SH-SY5Y (cell line): ENCODE data around the gene MLANA.

ENCODE experiments used
- GATA2 ChIP-seq: IDR thresholded peaks from 2 replicates; pipeline ENCODE4 v1.6.1; 2011; ENCODE audit warnings: mild to moderate bottlenecking, low read depth, low read length
- GATA3 ChIP-seq: IDR thresholded peaks from 2 replicates; pipeline ENCODE4 v1.6.1; 2011; ENCODE audit warnings: low read depth, mild to moderate bottlenecking, low read length, moderate library complexity

MLANA gene

DNA sequence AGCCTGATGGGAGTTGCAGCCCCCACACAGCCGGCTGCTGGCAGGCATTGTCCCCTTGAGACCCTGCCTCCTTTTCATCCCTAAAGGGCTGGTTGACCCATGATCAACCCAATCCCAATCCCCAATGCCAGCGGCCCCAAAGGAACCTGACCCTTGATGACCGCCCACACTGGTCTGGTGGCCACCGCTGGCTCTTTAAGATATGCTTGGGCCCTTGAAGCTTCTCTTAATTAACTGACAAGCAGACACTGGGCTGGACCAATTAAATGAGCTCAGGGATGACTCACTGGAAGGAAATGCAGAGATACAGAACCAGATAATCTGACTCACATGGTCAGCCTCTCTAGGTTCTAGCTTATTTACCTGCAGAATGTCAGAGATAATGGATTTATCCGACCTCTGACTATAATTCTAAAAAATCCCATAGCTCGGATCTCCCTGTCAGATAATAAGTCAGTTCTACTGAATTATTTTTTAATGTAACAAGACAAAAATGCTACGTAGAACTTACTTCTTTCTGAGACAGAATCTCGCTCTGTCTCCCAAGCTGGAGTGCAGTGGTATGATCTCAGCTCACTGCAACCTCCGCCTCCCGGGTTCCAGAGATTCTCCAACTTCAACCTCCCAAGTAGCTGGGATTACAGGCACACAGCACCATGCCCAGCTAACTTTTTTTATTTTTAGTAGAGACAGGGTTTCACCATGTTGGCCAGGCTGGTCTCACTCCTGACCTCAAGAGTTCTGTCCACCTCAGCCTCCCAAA lies 11.1 kb upstream of the MLANA start:
- TF ChIP-seq GATA3 (no peak), GATA2 (no peak)

DNA sequence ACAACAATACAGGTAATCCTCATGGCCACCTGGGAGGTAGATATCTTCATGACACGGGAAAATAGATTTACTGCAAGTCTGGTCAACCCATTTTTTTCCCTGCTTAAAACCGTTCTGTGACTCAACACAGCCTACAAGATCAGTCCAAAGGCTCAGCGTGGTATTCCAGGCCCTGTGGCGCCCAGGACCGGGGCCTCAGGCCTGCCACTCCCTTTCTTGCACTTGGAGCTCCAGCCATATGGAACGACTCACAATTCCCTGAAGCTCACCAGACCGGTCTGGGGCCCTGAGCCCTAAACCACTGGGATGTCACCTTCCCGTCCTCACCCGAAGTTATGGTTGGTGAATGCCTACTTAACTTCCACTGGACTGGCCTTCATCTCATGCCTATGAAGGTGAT lies 6.5 kb upstream of the MLANA start:
- TF ChIP-seq GATA3 (no peak), GATA2 (no peak)

DNA sequence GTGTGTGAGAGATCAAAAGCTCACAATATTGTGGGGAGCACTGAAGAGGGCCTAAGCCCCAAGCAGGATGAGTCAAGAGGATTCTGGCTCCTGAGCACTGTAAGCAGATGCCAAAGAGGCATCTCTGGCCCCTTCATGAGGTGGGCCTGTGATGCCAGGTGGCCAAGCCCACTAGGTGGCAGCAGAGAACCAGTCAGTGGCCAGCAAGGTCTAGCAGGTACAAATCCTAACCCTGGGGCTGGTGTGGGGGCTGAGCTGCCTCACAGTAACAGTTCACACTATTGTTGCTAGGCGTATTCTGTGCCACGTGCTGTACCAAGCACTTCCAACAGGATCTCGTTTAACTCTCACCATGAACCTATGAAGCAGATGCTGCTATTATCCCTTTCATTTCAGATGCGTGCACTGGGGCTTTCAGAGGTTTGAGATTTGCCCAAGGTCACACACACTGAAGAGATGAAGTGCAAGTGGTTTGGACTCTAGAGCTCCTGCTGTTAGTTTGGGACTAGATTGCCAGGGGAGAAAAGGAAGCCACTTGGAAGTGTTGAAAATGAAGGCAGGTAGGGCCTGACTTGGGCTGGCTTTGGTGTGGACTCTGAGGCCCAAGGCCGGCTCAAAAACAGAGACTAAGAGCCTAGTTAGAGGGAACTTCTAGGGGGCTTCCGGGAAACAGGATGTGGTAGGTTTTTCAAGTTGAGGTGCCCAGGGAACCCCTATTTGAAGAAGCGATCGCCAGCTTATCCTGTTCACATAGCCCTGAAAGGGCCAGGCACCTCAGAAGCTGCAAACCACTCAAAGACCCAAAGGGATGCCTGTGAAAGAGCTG lies 4.4 kb upstream of the MLANA start:
- TF ChIP-seq GATA2 (no peak), GATA3 (no peak)

GRCh38 chr9:5892456-5893133 lies 1.9 kb downstream of the MLANA start:
- TF ChIP-seq GATA2 (no peak), GATA3 (no peak)

DNA sequence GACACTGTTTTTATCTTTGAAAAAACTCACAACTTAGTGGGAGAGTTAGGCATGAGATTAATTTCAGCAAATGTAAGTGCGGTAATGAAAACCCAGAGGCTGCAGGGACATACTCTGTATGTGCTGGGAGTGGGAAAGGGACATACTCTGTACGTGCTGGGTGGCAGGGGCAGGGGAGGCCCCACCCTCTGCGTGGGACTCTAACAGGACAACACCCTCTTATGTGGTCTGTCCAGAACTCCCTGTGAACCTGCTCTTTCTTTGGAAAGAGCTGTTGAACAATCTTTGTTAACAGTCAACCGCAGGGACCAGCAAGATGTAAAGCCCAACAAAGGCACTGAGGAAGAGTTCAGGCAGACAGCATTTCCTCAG lies 2.4 kb downstream of the MLANA start:
- no peak for TF ChIP-seq GATA2
- TF ChIP-seq GATA3 = no peak

GRCh38 chr9:5893591-5894236 lies 3.0 kb downstream of the MLANA start:
- TF ChIP-seq GATA2 = no peak
- no peak for TF ChIP-seq GATA3

DNA sequence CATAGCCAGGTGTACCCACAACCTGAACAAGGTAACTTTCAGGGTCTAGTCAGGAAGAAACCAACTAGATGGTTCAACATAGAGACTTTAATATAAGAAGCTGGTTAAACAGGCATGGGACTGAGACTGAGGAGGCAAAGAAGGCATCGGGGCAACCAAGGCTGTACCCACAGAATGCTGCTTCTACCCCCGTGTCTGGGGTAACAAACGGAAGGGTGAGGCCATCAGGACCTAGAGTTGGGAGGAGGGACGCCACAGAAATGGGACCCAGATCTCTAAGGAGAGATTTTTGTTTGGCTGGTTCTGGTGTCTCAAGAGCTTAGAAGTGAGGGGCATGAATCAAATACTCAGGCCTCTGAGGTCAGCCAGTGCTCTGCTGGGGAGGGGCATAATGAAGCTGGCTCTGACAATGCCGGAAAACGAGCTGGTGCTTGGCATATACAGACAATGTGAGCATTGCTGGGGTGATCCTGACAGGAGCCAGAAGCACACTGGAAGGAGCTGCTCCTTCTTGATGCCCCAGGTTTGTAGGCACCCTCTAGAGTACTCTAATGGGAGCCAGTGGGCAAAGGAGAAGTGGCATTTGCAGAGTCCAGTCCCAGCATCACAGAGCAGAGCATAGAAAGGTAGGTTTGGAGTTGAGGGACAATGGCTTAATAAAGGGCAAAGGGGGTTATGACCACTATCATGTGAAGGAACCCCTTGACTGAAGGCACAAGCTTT lies 3.7 kb downstream of the MLANA start:
- no peak for TF ChIP-seq GATA3
- no peak for TF ChIP-seq GATA2

DNA sequence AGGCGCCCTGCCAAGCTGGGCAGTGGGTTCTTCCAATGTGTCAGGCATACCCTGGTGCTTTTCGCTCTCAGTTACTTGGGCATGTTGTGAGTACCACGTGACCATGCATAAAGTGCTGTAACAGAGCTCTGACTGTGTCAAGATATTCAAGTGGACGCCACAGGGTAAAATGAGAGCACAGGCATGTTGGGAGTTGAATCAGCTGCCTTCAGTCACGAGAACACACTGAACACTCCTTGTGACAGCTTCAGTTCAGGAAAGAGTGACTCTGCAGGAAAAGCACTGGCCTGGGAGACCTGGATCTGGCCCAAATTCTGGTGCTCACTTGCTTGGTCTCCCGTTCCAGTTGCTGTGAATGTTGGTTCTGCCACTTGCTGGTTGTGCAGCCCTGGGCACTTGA lies 5.1 kb downstream of the MLANA start:
- TF ChIP-seq GATA2 (no peak), GATA3 (no peak)

DNA sequence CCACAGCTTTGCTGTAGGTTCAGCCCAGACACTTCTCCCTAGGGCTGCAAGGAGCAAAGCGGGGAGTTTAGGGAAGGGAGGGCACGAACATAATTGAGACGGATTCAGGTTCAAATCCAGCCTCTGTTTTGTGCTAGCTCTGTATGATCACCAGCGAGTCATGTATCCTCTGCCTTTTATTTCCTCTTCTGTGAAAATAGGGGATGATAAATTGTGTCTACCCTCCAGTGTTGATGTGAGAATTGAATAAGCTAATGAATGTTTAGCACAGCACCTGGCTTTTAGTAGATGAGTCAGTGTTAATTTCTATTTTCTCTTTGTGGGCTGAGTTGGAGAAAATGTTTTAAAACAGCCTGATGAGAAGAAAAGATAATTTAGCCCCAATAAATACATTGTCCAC lies 6.2 kb downstream of the MLANA start:
- TF ChIP-seq GATA3 = no peak
- TF ChIP-seq GATA2 = no peak

DNA sequence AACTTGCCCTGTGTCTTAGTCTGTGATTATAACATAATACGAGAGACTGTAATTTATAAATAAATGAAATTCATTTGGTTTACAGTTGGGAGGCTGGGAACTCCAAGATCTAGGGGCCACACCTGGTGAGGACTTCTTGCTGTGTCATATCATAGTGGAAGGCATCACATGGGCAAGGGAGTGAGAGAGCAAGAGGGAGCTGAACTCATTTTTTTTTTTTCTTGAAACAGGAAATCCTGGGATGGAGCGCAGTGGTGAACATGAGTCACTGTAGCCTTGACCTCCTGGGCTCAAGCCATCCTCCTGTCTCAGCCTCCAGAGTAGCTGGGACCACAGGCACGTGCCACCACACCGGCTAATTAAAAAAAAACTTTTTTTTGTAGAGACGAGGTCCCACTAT lies 7.2 kb downstream of the MLANA start:
- TF ChIP-seq GATA3 (no peak), GATA2 (no peak)

- no peak for TF ChIP-seq GATA2
These were observed 8.6 kb downstream of the MLANA start for GRCh38 chr9:5899292-5899691.

GRCh38 chr9:5900622-5901021 lies 9.9 kb downstream of the MLANA start:
- TF ChIP-seq GATA3 (no peak), GATA2 (no peak)

DNA sequence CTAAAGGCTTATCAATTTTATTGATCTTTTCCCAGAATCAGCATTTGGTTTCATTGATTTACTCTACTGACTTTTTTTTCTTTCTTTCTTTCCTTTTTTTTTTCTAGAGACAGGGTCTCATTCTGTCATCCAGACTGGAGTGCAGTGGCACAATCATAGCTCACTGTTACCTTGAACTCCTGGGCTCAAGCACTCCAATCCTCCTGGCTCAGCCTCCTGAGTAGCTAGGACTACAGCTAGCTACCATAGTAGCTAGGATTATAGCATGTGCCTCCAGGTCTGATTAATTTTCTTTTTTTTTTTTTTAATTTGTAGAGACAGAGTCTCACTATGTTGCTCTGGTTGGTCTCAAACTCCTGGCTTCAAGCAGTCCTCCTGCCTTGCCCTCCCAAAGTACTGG lies 11.7 kb downstream of the MLANA start:
- TF ChIP-seq GATA3 = no peak
- no peak for TF ChIP-seq GATA2

DNA sequence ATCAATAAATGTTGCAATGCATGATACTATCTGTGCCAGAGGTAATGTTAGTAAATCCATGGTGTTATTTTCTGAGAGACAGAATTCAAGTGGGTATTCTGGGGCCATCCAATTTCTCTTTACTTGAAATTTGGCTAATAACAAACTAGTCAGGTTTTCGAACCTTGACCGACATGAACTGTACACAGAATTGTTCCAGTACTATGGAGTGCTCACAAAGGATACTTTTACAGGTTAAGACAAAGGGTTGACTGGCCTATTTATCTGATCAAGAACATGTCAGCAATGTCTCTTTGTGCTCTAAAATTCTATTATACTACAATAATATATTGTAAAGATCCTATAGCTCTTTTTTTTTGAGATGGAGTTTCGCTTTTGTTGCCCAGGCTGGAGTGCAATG lies 18.2 kb downstream of the MLANA start:
- TF ChIP-seq GATA2 (no peak), GATA3 (no peak)
